ENCODE data around the gene CEL.
A peak's percentile ranks its signal among the peaks of the same experiment; 100 is the strongest.
"Not testable (repeated sequence)": the region's sequence is repeated elsewhere in the genome, so short reads cannot be mapped to it uniquely, and the experiment has no call there.

The CEL gene

GRCh38 chr9:133087429-133088145, 25.8 kb downstream of the CEL start:
- no peak for DNase-seq (ENCODE audit: low read depth)
- no peak overlapping the region for H3K4me3 ChIP-seq (ENCODE audit: low read depth, low read length)
- TF ChIP-seq MAX (IDR thresholded peaks at IDR 0.05; ENCODE audit: low read depth, low read length), result no peak
- TF ChIP-seq MYC (IDR thresholded peaks at IDR 0.05; ENCODE audit: low read depth, low read length), result no peak
- TF ChIP-seq POLR2A (IDR thresholded peaks at IDR 0.05; ENCODE audit: extremely low read depth, insufficient read length), result no peak

- H3K4me3 ChIP-seq (ENCODE audit: low read depth, low read length), result no peak overlapping the region
- DNase-seq (ENCODE audit: low read depth), result no peak
- TF ChIP-seq MYC (IDR thresholded peaks at IDR 0.05; ENCODE audit: low read depth, low read length) (no peak), MAX (IDR thresholded peaks at IDR 0.05; ENCODE audit: low read depth, low read length) (no peak), POLR2A (IDR thresholded peaks at IDR 0.05; ENCODE audit: extremely low read depth, insufficient read length) (no peak), CTCF (IDR thresholded peaks at IDR 0.05; ENCODE audit: low read depth, low read length) (no peak)
Observed at GRCh38 chr9:133088146-133088750, 26.5 kb downstream of the CEL start.

- H3K4me3 ChIP-seq (ENCODE audit: low read depth, low read length), result no peak overlapping the region
- no peak for DNase-seq (ENCODE audit: low read depth)
- no peak for TF ChIP-seq MYC (IDR thresholded peaks at IDR 0.05; ENCODE audit: low read depth, low read length)
- no peak for TF ChIP-seq MAX (IDR thresholded peaks at IDR 0.05; ENCODE audit: low read depth, low read length)
- TF ChIP-seq POLR2A (IDR thresholded peaks at IDR 0.05; ENCODE audit: extremely low read depth, insufficient read length), result no peak
- TF ChIP-seq CTCF (IDR thresholded peaks at IDR 0.05; ENCODE audit: low read depth, low read length), result no peak
Observed at GRCh38 chr9:133088756-133089155, 27.0 kb downstream of the CEL start.

- TF ChIP-seq MYC (IDR thresholded peaks at IDR 0.05; ENCODE audit: low read depth, low read length) (no peak), CTCF (IDR thresholded peaks at IDR 0.05; ENCODE audit: low read depth, low read length) (no peak), MAX (IDR thresholded peaks at IDR 0.05; ENCODE audit: low read depth, low read length) (no peak), POLR2A (IDR thresholded peaks at IDR 0.05; ENCODE audit: extremely low read depth, insufficient read length) (no peak)
- H3K4me3 ChIP-seq (ENCODE audit: low read depth, low read length), result no peak overlapping the region
- peak; percentile 20 for DNase-seq (ENCODE audit: low read depth)
Observed at GRCh38 chr9:133089271-133089671, 27.5 kb downstream of the CEL start.

- DNase-seq (ENCODE audit: low read depth), result no peak
- TF ChIP-seq CTCF (IDR thresholded peaks at IDR 0.05; ENCODE audit: low read depth, low read length) (no peak), MAX (IDR thresholded peaks at IDR 0.05; ENCODE audit: low read depth, low read length) (no peak), POLR2A (IDR thresholded peaks at IDR 0.05; ENCODE audit: extremely low read depth, insufficient read length) (no peak), MYC (IDR thresholded peaks at IDR 0.05; ENCODE audit: low read depth, low read length) (no peak)
- no peak overlapping the region for H3K4me3 ChIP-seq (ENCODE audit: low read depth, low read length)
Observed at GRCh38 chr9:133090187-133090586, 28.4 kb downstream of the CEL start.

GRCh38 chr9:133090752-133091385, 29.1 kb downstream of the CEL start:
- no peak for DNase-seq (ENCODE audit: low read depth)
- H3K4me3 ChIP-seq (ENCODE audit: low read depth, low read length), result no peak overlapping the region
- TF ChIP-seq POLR2A (IDR thresholded peaks at IDR 0.05; ENCODE audit: extremely low read depth, insufficient read length), result no peak
- TF ChIP-seq MAX (IDR thresholded peaks at IDR 0.05; ENCODE audit: low read depth, low read length), result no peak

GRCh38 chr9:133094351-133094750, 32.6 kb downstream of the CEL start:
- H3K4me3 ChIP-seq (ENCODE audit: low read depth, low read length); DNase-seq (ENCODE audit: low read depth): not testable (repeated sequence)
